ENCODE data around the gene SFMBT1. TPM values are rescaled to one million over a fixed set of nuclear protein-coding genes. Genes with fewer than 3 reads are reported as not detected.

Gene SFMBT1
- total and polyA plus RNA-seq, 12 donors, result 3.1 to 19.1 (median 16.3) TPM

DNA sequence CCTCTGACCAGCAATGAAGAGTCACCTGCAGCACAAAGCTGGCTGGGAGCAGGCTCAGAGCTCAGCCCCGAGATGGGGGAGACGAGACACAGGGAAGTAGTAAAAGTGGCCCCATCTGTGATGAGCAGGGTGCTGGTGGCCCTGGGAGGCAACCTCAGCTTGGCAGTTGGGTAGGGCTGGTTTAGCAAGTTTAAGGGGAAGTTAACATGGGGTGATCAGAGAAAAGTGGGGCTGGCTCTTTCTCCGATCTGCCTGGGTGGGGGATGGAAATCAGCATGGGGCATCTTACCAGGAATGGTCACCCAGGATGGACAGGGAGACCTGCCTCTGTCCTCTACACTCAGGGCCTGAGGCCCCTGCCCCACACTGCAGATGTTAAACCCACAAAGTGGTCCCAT, 29.9 kb upstream of the SFMBT1 start:
- TF ChIP-seq, protein P1, sequence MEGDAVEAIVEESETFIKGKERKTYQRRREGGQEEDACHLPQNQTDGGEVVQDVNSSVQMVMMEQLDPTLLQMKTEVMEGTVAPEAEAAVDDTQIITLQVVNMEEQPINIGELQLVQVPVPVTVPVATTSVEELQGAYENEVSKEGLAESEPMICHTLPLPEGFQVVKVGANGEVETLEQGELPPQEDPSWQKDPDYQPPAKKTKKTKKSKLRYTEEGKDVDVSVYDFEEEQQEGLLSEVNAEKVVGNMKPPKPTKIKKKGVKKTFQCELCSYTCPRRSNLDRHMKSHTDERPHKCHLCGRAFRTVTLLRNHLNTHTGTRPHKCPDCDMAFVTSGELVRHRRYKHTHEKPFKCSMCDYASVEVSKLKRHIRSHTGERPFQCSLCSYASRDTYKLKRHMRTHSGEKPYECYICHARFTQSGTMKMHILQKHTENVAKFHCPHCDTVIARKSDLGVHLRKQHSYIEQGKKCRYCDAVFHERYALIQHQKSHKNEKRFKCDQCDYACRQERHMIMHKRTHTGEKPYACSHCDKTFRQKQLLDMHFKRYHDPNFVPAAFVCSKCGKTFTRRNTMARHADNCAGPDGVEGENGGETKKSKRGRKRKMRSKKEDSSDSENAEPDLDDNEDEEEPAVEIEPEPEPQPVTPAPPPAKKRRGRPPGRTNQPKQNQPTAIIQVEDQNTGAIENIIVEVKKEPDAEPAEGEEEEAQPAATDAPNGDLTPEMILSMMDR (IDR thresholded peaks at IDR 0.05), result no peak
- Histone ChIP-seq H3K4me1 (peaks cover 4 to 20% (median 10%) of the 10 kb centered on the region in 9 donors), H3K4me3 (no peak overlapping the region), H3K27me3 (no peaks in the 10 kb centered on the region), H3K9me3 (no peaks in the 10 kb centered on the region), H3K27ac (no peak overlapping the region), H3K36me3 (peaks cover 0 to 11% (median 0%) of the 10 kb centered on the region in 9 donors)
- intact Hi-C loops (cut with DNase I), result loop anchor here in 7 of 10 donors (10.0 kb wide), 4 partner anchors 141 to 331 kb away; partner anchors contain the start of genes ITIH1 (in 2 of the 7) and NEK4 (in 2 of the 7)
- 84 to 87% methylated on average over 3 of the region's 3 CpGs for WGBS, 2 donors
- ATAC-seq, result no peak
- no peak for DNase-seq

DNA sequence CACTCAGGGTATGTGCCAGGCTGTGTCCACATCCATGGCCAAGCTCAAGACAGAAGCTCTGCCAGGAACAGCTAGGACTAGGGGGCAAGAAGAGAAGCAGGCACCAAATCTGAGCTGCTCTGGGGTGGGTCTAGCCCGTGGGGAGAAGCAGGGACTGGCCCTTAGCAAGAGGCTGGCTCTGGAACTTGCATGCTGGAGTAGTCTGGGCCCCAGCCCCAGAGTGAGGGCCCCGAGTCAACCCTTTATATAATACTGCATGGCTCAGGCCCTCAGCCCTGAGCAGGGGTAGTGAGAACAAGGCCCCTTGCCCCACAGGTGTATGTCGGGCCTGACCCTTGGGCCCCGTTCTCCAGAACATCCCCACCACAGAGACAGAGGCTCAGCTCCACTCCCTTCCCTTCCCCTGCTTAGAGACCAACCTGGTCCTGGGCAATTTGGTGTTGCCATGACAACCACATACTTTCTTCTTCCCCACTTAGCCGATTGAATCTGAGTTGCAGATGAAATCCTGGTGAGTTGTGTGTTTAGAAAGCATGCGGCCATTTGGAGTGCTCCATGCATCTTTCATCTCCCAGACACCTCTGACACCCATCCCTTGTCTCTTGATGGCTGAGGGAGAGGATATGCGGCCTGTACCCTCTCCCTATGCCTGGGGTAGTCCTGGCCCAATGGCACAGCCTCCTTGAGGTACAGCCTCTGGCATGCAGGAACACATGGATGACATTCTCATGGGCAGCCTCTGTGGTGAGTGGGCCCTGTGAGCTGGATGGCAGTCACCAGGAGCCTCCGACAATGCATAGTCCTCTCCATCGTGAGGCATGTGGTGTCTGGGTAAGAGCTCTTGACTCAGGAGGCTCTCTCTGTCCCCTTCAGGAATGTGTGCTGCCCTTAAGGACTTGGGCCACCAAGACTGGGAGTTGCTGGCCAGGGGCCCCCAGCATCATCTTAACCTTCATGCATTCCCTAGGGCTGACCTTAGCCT, 29.2 kb upstream of the SFMBT1 start:
- no peak for DNase-seq
- no peak overlapping the region for H3K27ac ChIP-seq
- ATAC-seq, result no peak
- intact Hi-C loops (cut with DNase I), result loop anchor here (5.0 to 10.0 kb wide), 9 partner anchors 140 to 333 kb away; partner anchors contain the start of genes ITIH1 (in 2 of the 10), NEK4 (in 2 of the 10) and MUSTN1 (in 1 of the 10)
- TF ChIP-seq, protein P1 (IDR thresholded peaks at IDR 0.05), result no peak
- H3K27me3 ChIP-seq, result no peaks in the 10 kb centered on the region
- WGBS, 2 donors, result 80 to 83% methylated on average over 9 of the region's 9 CpGs
- H3K36me3 ChIP-seq, result peaks cover 0 to 11% (median 0%) of the 10 kb centered on the region in 9 donors
- H3K9me3 ChIP-seq, result no peaks in the 10 kb centered on the region
- H3K4me1 ChIP-seq, result peaks cover 4 to 20% (median 10%) of the 10 kb centered on the region in 9 donors
- no peak overlapping the region for H3K4me3 ChIP-seq

DNA sequence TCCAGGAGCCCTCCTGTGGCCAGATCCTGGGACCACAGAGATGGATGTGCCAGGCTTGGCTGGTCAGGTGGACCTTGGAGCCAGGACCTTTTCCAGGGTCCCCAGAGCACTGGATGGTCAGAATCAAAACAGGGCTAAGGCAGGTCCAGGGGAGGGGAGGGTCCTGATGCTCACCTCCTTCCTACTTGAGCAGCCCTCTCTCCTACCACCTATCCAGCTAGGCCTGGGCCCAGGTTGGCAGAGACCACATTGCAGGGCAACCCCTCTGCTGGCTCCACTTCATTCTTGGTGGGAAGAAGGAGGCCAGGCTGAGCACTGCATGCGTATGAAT, 28.5 kb upstream of the SFMBT1 start:
- ATAC-seq (no peak), DNase-seq (no peak)
- intact Hi-C loops (cut with DNase I), result loop anchor here (5.0 to 10.0 kb wide), 9 partner anchors 140 to 332 kb away; partner anchors contain the start of genes ITIH1 (in 2 of the 10), NEK4 (in 2 of the 10) and MUSTN1 (in 1 of the 10)
- TF ChIP-seq, protein P1 (IDR thresholded peaks at IDR 0.05), result no peak
- H3K27ac ChIP-seq, result no peak overlapping the region
- H3K9me3 ChIP-seq, result no peaks in the 10 kb centered on the region
- WGBS, 2 donors, result 94 to 100% methylated on average over 1 of the region's 1 CpG
- no peak overlapping the region for H3K4me3 ChIP-seq
- H3K27me3 ChIP-seq, result no peaks in the 10 kb centered on the region
- peaks cover 0 to 11% (median 0%) of the 10 kb centered on the region in 9 donors for H3K36me3 ChIP-seq
- peaks cover 4 to 20% (median 10%) of the 10 kb centered on the region in 9 donors for H3K4me1 ChIP-seq

Data from heart right ventricle (tissue), 16 donors.